CD4-positive, alpha-beta T cell treated with Interleukin-15 for 1 hour (primary cell): ENCODE measurements around the gene TTLL11.
"Not testable (repeated sequence)": the region's sequence is repeated elsewhere in the genome, so short reads cannot be mapped to it uniquely, and the experiment has no call there.

Experiments
- DNase-seq: peaks from one replicate; pipeline ENCODE4 v3.0.0-alpha.2; 2020

TTLL11 gene

GRCh38 chr9:121801579-121801978, 291.5 kb downstream of the TTLL11 start:
- DNase-seq, result no peak

GRCh38 chr9:121800376-121800775, 292.7 kb downstream of the TTLL11 start:
- no peak for DNase-seq

DNA sequence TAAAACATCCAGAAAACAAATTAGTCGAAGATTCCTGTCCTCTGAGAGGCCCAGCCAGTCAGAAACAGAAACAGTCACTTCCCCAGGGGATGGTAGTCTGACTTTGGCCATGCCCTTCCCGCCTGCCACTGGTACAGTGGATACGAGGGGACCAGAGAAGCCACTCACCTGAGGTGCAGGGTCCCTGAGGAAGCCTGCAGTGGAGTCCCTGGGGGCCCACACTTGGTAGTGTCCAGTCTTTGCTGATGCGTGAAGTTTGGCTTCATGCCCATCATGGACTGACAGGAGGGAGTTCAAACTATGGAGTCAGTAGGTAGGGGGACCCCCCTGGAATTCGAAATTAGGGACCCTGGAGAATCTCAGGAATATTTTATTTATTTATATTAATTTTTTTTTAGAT, 294.2 kb downstream of the TTLL11 start:
- DNase-seq, result no peak

- DNase-seq, result no peak
Observed at GRCh38 chr9:121797081-121797480, 296.0 kb downstream of the TTLL11 start.

DNA sequence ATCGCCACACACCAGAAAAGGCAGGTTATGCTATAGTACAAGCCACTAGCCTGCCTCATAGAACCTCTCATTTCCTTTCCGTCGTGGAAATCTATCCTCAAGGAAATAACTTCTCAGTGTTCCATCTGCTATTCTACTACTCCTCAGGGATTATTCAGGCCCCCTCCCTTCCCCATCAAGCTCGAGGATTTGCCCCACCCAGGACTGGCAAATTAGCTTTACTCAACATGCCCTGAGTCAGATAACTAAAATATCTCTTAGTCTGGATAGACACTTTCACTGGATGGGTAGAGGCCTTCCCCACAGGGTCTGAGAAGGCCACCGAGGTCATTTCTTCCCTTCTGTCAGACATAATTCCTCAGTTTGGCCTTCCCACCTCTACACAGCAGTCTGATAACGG, 298.8 kb downstream of the TTLL11 start:
- DNase-seq, result not testable (repeated sequence)

DNA sequence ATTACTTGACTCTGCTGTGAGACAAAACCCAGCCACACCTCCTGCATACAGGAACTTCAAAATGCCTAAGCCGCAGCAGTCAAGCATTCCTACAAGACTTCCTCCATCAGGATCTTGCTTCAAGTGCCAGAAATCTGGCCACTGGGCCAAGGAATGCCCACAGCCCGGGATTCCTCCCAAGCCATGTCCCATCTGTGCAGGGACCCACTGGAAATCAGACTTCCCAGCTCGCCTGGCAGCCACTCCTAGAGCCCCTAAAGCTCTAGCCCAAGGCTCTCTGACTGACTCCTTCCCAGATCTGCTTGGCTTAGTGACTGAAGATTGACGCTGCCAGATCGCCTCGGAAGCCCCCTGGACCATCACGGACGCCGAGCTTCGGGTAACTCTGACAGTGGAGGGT, 300.6 kb downstream of the TTLL11 start:
- not testable (repeated sequence) for DNase-seq

DNA sequence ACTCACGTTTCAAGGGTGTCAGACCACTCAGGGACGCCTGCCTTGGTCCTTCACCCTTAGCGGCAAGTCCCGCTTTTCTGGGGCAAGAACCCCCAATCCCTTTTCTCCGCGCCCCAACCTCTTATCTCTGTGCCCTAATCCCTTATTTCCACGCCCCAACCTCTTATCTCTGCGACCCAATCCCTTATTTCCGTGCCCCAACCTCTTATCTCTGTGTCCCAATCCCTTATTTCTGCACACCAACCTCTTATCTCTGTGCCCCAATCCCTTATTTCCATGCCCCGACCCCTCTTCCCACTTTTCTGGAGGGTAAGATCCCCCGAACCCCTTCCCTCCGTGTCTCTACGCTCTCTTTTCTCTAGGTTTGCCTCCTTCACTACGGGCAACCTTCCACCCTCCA, 302.3 kb downstream of the TTLL11 start:
- DNase-seq, result no peak

DNA sequence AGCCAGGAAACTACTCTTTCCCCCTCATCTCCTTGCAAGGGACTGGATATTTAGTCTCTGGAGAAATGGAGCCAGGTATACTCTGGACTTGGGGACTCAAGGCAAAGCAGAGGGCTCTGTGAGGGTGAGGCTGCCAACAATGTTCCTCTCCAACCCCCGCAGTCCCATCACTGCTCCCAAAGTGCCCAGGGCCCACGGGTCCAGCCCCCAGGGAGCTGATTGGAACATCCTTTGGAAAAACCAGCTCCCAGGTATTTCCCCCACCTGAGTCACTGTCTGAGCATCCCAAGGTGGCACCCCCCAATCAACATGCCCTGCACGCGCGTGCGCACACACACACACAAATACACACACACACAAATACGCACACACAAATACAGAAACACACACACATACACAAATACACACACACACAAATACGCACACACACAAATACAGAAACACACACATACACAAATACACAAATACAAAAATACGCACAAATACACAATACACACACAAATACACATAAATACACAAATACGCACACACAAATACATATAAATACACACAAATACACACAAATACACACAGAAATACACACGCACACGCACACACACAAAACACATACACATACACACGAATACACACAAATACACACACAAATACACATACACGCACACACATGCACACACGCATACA, 304.3 kb downstream of the TTLL11 start:
- no peak for DNase-seq

DNA sequence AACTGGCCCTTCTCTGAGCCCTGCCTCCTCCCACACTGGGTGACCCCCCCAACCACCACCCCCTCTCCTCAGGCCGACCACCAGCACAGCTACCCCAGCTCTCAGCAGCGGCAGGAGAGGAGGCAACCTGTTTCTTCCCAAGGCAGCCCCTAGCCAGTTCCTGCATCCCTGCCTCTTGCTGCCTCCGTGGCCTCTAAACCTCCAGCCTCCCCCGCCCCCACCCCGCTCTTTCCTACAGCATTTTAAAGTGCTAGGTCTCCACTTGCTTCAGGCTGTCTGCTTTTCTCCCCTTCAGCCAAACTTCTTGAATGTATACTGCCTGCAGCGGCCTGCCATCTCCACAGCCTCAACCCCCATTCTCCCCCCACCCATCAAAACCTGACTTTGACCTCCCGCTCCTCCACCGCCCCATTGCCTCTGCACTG, 306.1 kb downstream of the TTLL11 start:
- no peak for DNase-seq

- DNase-seq, result no peak
Observed at GRCh38 chr9:121786543-121786948, 306.6 kb downstream of the TTLL11 start.

GRCh38 chr9:121785673-121786542, 307.2 kb downstream of the TTLL11 start:
- no peak for DNase-seq

GRCh38 chr9:121784731-121785411, 308.2 kb downstream of the TTLL11 start:
- DNase-seq, result no peak

- DNase-seq, result no peak
Observed at GRCh38 chr9:121783521-121784507, 309.3 kb downstream of the TTLL11 start.

GRCh38 chr9:121783111-121783510, 310.0 kb downstream of the TTLL11 start:
- DNase-seq, result no peak

DNA sequence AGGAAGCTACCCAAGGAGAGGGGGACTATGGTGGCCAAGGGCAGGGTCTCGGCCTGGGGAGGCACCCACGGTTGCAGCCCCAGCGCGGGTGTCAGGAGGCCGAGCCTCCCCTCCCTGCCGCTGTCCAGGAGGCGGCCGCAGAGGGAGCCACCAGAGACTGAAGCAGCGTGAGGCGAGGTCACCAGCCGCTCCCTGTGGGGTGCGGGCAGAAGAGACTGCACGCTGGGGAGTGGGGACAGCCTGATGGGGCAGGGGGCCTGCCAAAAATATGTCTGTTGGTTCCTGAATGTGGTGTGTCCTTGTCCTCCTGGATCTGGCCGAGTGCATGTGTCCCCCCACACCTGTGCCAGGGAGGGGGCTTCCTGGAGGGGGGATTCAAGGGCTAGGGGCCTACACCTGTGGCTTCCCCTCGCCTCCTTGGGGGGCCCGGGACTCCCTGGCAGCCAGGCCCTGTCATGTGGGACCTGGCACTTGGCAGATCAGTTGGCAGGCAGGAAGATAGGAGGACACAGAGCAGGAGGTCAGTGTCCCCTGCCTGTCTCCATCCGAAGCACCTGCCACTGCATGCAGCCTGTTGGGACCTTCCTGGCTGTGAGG, 310.5 kb downstream of the TTLL11 start:
- DNase-seq, result no peak

DNA sequence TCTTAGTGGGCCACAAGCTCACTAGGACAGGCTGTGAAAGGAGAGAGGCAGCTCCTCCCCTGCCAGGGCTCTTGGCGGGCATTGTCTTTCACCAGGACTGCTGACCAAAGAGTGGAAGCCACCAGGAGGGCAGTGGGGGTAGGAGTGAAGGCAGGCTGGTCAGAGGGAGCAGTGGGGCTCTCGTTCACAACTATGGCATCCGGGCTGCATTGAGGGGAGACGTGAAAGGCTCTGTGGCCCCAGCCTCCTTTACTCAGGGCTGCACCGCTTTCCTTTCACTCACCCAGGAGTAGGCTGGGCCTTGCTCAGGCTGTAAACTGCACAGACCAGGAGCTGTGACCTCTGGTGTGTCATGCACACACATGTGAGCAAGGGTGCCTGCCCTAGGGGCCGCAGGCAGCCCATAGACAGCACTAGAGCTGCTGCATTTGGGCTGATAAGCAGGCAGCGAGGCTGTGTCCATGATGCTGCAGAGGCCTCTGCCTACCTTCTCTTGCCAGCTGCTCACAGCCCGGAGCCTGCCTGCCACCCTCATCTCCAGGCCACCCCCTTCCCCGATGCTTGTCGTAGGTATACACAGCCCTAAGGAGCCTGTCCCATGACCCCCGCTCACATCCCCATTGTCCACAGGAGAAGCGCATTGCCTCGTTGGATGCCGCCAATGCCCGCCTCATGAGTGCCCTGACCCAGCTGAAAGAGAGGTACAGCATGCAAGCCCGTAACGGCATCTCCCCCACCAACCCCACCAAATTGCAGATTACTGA, 311.2 kb downstream of the TTLL11 start:
- DNase-seq, result no peak

DNA sequence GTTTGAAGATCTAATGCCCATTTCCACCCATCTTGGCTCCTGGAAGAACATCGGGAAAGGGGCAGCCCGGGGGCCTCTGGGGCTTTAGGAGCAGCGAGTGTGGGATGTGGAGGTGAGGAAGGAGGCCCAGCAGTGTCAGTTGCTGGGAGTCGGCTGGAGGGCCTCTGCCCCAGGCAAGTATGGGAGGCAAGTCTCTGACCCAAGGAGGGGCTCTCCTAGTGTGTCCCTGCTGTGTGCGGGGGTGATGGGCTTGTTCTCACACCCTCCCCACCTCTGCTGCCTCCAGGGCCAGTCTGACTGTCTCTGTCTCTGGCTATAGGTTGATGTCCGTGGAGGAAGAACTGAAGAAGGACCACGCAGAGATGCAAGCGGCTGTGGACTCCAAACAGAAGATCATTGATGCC, 312.0 kb downstream of the TTLL11 start:
- DNase-seq, result no peak

DNA sequence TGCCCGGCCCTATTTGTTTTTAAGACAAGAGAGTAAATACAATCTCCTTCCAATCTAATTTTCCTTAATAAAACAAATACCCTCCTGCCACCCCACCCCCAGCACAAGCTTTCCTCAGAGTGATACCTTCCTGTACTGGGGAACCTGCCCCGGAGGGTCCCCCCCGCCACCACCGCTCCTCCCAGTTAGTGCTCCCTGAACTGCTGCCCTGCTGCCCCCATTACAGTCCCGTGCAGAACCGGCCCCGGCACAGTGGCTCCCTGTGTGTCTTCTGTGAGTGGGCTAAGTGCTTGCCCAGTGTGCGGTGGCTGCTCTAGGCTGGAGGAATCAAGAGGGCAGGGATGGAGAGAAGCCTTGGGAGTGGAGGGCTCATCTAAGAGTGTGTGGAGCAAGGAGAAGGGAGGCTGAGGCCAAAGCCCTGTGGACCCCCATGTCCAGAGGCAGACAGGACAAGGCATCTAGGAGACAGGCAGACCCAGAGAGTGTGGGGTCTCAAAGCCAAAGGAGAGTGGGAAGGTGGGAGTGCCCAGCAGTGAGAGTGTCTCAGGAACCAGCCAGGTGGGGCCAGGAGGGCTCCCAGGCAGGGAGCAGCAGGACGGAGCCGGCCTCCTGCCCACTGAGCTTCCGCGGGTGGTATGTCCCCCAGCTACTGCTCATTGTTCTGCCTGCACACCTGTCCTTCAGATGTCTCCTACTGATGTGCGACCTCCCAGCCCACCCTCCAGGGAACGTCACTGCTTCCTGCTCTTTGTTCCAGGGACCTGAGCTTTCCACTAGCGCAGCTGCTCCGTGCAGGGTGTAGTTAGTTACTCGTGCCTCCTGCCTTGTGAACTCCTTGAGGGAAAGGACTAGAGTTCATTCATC, 312.7 kb downstream of the TTLL11 start:
- DNase-seq, result no peak

- DNase-seq, result no peak
Observed at GRCh38 chr9:121779381-121780117, 313.6 kb downstream of the TTLL11 start.
